HepG2 (cell line): ENCODE measurements around the gene ABCB8. TPM values are rescaled to one million over a fixed set of nuclear protein-coding genes. Genes with fewer than 3 reads are reported as not detected.
A peak's percentile ranks its signal among the peaks of the same experiment; 100 is the strongest.

Source experiments
- ARNT ChIP-seq: fragments of 450-650 bp; IDR thresholded peaks from 2 replicates; pipeline ENCODE4 v1.6.1; 2017
- BORCS8-MEF2B ChIP-seq: sonication (generic); formaldehyde crosslinking; IDR thresholded peaks from 2 replicates; pipeline ENCODE4 v1.8.0; 2022; ENCODE audit warnings: mild to moderate bottlenecking, missing genetic modification reagents
- FOXK1 ChIP-seq: sonication (generic); formaldehyde crosslinking; IDR thresholded peaks from 2 replicates; pipeline ENCODE4 v1.4.0; 2020; ENCODE audit warnings: low read depth, missing genetic modification reagents, borderline replicate concordance
- GTF3A ChIP-seq: sonication (generic); formaldehyde crosslinking; conservative IDR thresholded peaks from 2 replicates; pipeline ENCODE4 v1.4.0; 2020; ENCODE audit warnings: mild to moderate bottlenecking, missing genetic modification reagents
- LCORL ChIP-seq, 2 experiments: fragments of 450-650 bp in 1 of 2; sonication (generic) in 1 of 2; formaldehyde crosslinking in 1 of 2; IDR thresholded peaks; 2 replicates each; pipeline versions ENCODE4 v1.5.0 to v1.6.1; 2017 to 2020; ENCODE audit warnings: antibody characterized with exemption in 1 of 2, missing genetic modification reagents in 1 of 2
- MEF2D ChIP-seq: sonication (generic); formaldehyde crosslinking; IDR thresholded peaks from 2 replicates; pipeline ENCODE4 v1.5.1; 2020; ENCODE audit warnings: mild to moderate bottlenecking, missing genetic modification reagents
- MXD4 ChIP-seq: IDR thresholded peaks from 2 replicates; pipeline ENCODE4 v1.6.1; 2016; ENCODE audit warnings: mild to moderate bottlenecking, missing biosample characterization, missing genetic modification reagents
- RARG ChIP-seq: sonication (generic); formaldehyde crosslinking; IDR thresholded peaks from 2 replicates; pipeline ENCODE4 v1.4.0; 2020; ENCODE audit warnings: low read depth, mild to moderate bottlenecking, missing genetic modification reagents
- SAP130 ChIP-seq: IDR thresholded peaks from 2 replicates; pipeline ENCODE4 v1.6.1; 2016; ENCODE audit warnings: low read depth
- TCF7L2 ChIP-seq: IDR thresholded peaks from 2 replicates; pipeline ENCODE4 v1.6.1; 2011; ENCODE audit warnings: mild to moderate bottlenecking, low read depth, low read length, moderate library complexity
- ZEB1 ChIP-seq: IDR thresholded peaks from 2 replicates; pipeline ENCODE4 v1.6.1; 2012; ENCODE audit warnings: mild to moderate bottlenecking, low read depth, inconsistent platforms; ENCODE audit not compliant: insufficient replicate concordance
- ZFP36 ChIP-seq: fragments of 150-350 bp; IDR thresholded peaks from 2 replicates; pipeline ENCODE4 v1.6.1; 2018; ENCODE audit warnings: borderline replicate concordance, low read length, low read depth; ENCODE audit not compliant: partially characterized antibody
- ZNF557 ChIP-seq: sonication (generic); formaldehyde crosslinking; IDR thresholded peaks from 2 replicates; pipeline ENCODE4 v1.4.0; 2020; ENCODE audit warnings: missing genetic modification reagents
- ZNF761 ChIP-seq: sonication (generic); formaldehyde crosslinking; conservative IDR thresholded peaks from 2 replicates; pipeline ENCODE4 v1.4.0; 2020; ENCODE audit warnings: mild to moderate bottlenecking, missing genetic modification reagents
- ZNF777 ChIP-seq: sonication (generic); formaldehyde crosslinking; IDR thresholded peaks from 2 replicates; pipeline ENCODE4 v1.4.0; 2020; ENCODE audit warnings: missing genetic modification reagents
- ZNF780A ChIP-seq: sonication (generic); formaldehyde crosslinking; IDR thresholded peaks from 2 replicates; pipeline ENCODE4 v1.8.0; 2022; ENCODE audit warnings: mild to moderate bottlenecking, missing genetic modification reagents, moderate library complexity
- polyA plus RNA-seq, 8 experiments: library from polyadenylated mRNA; depleted of rRNA in 3 of 8; stranded (reverse) in 7 of 8; unstranded in 1 of 8; fragments of >200 nt; fragmentation: Illumina TruSeq in 4 of 8; extraction: Trizol in 4 of 8; gene quantifications; 2 replicates each; pipeline versions ENCODE4 v1.2.1 to v1.2.3, GENCODE V29; 2011 to 2016; ENCODE audit warnings: low read depth in 4 of 8, missing spikeins in 1 of 8, mixed read lengths in 1 of 8; ENCODE audit not compliant: insufficient read depth in 1 of 8
- total RNA-seq, 5 experiments: library from RNA; depleted of rRNA; stranded (reverse); fragments of >200 nt; fragmentation: Illumina TruSeq; extraction: Trizol; gene quantifications; 2 replicates each; pipeline ENCODE4 v1.2.3, GENCODE V29; 2016; ENCODE audit warnings: low read depth in 1 of 5
- TF ChIP-seq, protein P1 (sequence below): IDR thresholded peaks from 2 replicates; pipeline ENCODE4 v1.6.1; 2016; ENCODE audit warnings: low read depth, missing genetic modification reagents, missing compliant biosample characterization
- TF ChIP-seq, protein P2 (sequence below), 2 experiments: IDR thresholded peaks; 2 replicates each; pipeline ENCODE4 v1.6.1; 2011 to 2012; ENCODE audit warnings: low read length in 2 of 2, borderline replicate concordance in 1 of 2, low read depth in 1 of 2, mild to moderate bottlenecking in 1 of 2, moderate library complexity in 1 of 2

ABCB8 gene
- total and polyA plus RNA-seq, 2 of the 13 experiments (the other 11 are each of a cell fraction or from before 2014, with no cell fraction given): 6.6 to 16.7 TPM

DNA sequence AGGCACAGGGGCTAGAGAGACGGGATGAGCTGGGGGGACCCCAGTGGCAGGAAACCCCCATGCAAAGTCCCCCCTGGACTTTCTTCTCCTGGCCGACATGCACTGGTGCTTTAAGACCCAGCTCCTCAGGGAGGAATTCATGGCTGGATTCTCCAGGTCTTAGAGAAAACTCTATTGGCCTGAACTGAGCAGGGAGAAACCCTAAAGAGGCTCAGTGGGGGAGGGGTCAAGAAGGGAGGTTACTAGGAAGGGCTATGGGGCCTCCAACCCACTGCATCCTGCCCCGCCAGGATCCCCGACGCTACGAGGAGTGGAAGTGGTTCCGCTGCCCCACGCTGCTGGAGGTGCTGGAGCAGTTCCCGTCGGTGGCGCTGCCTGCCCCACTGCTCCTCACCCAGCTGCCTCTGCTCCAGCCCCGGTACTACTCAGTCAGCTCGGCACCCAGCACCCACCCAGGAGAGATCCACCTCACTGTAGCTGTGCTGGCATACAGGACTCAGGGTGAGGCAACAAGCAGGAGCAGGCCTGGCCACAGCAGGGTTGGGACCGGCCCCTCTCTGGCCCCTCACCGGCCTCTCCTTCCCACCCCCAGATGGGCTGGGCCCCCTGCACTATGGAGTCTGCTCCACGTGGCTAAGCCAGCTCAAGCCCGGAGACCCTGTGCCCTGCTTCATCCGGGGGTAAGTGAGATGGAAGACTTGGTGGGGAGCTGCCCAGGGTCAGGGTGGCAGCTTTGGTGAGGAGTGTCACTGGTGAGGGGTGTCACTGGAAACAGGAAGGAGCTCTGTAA is 17.7 kb upstream of the ABCB8 start (continued):
- peak; percentile 54; the same call in 1 of the 2 replicates for TF ChIP-seq ZNF557
- TF ChIP-seq BORCS8-MEF2B: peak; percentile 66; the same call in 1 of the 2 replicates
- TF ChIP-seq ZFP36: no peak
- TF ChIP-seq TCF7L2: no peak
- TF ChIP-seq FOXK1 (CRISPR knock-in tag): no peak
- TF ChIP-seq, protein P1, sequence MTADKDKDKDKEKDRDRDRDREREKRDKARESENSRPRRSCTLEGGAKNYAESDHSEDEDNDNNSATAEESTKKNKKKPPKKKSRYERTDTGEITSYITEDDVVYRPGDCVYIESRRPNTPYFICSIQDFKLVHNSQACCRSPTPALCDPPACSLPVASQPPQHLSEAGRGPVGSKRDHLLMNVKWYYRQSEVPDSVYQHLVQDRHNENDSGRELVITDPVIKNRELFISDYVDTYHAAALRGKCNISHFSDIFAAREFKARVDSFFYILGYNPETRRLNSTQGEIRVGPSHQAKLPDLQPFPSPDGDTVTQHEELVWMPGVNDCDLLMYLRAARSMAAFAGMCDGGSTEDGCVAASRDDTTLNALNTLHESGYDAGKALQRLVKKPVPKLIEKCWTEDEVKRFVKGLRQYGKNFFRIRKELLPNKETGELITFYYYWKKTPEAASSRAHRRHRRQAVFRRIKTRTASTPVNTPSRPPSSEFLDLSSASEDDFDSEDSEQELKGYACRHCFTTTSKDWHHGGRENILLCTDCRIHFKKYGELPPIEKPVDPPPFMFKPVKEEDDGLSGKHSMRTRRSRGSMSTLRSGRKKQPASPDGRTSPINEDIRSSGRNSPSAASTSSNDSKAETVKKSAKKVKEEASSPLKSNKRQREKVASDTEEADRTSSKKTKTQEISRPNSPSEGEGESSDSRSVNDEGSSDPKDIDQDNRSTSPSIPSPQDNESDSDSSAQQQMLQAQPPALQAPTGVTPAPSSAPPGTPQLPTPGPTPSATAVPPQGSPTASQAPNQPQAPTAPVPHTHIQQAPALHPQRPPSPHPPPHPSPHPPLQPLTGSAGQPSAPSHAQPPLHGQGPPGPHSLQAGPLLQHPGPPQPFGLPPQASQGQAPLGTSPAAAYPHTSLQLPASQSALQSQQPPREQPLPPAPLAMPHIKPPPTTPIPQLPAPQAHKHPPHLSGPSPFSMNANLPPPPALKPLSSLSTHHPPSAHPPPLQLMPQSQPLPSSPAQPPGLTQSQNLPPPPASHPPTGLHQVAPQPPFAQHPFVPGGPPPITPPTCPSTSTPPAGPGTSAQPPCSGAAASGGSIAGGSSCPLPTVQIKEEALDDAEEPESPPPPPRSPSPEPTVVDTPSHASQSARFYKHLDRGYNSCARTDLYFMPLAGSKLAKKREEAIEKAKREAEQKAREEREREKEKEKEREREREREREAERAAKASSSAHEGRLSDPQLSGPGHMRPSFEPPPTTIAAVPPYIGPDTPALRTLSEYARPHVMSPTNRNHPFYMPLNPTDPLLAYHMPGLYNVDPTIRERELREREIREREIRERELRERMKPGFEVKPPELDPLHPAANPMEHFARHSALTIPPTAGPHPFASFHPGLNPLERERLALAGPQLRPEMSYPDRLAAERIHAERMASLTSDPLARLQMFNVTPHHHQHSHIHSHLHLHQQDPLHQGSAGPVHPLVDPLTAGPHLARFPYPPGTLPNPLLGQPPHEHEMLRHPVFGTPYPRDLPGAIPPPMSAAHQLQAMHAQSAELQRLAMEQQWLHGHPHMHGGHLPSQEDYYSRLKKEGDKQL (CRISPR knock-in tag): no peak
- TF ChIP-seq ZNF761: no peak
- no peak for TF ChIP-seq GTF3A
- TF ChIP-seq ZNF777 (CRISPR knock-in tag): peak; percentile 83
- no peak for TF ChIP-seq MEF2D (CRISPR knock-in tag)
- TF ChIP-seq ZNF780A (CRISPR knock-in tag): no peak
- no peak for TF ChIP-seq ARNT
- TF ChIP-seq, protein P2, sequence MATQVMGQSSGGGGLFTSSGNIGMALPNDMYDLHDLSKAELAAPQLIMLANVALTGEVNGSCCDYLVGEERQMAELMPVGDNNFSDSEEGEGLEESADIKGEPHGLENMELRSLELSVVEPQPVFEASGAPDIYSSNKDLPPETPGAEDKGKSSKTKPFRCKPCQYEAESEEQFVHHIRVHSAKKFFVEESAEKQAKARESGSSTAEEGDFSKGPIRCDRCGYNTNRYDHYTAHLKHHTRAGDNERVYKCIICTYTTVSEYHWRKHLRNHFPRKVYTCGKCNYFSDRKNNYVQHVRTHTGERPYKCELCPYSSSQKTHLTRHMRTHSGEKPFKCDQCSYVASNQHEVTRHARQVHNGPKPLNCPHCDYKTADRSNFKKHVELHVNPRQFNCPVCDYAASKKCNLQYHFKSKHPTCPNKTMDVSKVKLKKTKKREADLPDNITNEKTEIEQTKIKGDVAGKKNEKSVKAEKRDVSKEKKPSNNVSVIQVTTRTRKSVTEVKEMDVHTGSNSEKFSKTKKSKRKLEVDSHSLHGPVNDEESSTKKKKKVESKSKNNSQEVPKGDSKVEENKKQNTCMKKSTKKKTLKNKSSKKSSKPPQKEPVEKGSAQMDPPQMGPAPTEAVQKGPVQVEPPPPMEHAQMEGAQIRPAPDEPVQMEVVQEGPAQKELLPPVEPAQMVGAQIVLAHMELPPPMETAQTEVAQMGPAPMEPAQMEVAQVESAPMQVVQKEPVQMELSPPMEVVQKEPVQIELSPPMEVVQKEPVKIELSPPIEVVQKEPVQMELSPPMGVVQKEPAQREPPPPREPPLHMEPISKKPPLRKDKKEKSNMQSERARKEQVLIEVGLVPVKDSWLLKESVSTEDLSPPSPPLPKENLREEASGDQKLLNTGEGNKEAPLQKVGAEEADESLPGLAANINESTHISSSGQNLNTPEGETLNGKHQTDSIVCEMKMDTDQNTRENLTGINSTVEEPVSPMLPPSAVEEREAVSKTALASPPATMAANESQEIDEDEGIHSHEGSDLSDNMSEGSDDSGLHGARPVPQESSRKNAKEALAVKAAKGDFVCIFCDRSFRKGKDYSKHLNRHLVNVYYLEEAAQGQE (IDR thresholded peaks at IDR 0.05; ENCODE audit: borderline replicate concordance in 1 of 2, low read depth in 1 of 2, low read length in 2 of 2): no peak
- peak; percentile 60 for TF ChIP-seq SAP130
- TF ChIP-seq LCORL (IDR thresholded peaks at IDR 0.05): no peak
- TF ChIP-seq LCORL (CRISPR knock-in tag; IDR thresholded peaks at IDR 0.05): no peak; the same call in 1 of the 2 replicates
- no peak for TF ChIP-seq ZEB1
- TF ChIP-seq RARG (CRISPR knock-in tag): no peak
- peak; percentile 50; the same call in 1 of the 2 replicates for TF ChIP-seq MXD4 (CRISPR knock-in tag)
